GM10248 (cell line): Measurements from ENCODE around the gene ATXN2L.

ENCODE experiments used
- CTCF ChIA-PET: fragments of 300-600 bp; sonication (Branson Sonifier 250); formaldehyde crosslinking; extraction: SDS; loops from one replicate; lab custom pipeline; 2021; ENCODE audit warnings: antibody characterized with exemption; lab: Yijun Ruan, JAX
- POLR2A ChIA-PET: fragments of 350-650 bp; sonication (Branson Sonifier 250); formaldehyde crosslinking; extraction: SDS; loops from one replicate; lab custom pipeline; 2020; ENCODE audit warnings: antibody characterized with exemption; lab: Yijun Ruan, JAX
- DNase-seq: peaks from one replicate; pipeline ENCODE4 v3.0.0; 2012; ENCODE audit errors: extremely low spot score
- CTCF ChIP-seq: IDR thresholded peaks from 2 replicates; pipeline ENCODE4 v1.5.1; 2012; ENCODE audit warnings: mild to moderate bottlenecking, low read depth; ENCODE audit errors: extremely low read depth, missing control alignments, control extremely low read depth

Gene ATXN2L

GRCh38 chr16:28859326-28859725 is 36.5 kb downstream of the ATXN2L start:
- no peak for TF ChIP-seq CTCF
- POLR2A ChIA-PET = no interaction called here
- CTCF ChIA-PET = interaction anchor here (1.5 to 5.0 kb wide), 2 partner anchors 12 to 14 kb away, joined by 3 to 31 read pairs; partner anchors contain the start of gene TUFM
- DNase-seq = no peak

GRCh38 chr16:28863929-28864793 is 41.4 kb downstream of the ATXN2L start:
- no peak for DNase-seq
- no peak for TF ChIP-seq CTCF
- ChIA-PET CTCF (interaction anchor here (1.0 to 5.1 kb wide), 8 partner anchors 10 to 81 kb away, joined by 3 to 48 read pairs (median 8); partner anchors contain the start of genes ATP2A1, CD19 and TUFM), POLR2A (interaction anchor here (0.6 to 1.1 kb wide), 2 partner anchors 15 to 69 kb away, joined by 3 to 6 read pairs; no protein-coding TSS in a partner anchor)

GRCh38 chr16:28865001-28865688 is 42.3 kb downstream of the ATXN2L start:
- CTCF ChIA-PET = interaction anchor here (1.0 to 5.1 kb wide), 8 partner anchors 8 to 80 kb away, joined by 3 to 48 read pairs (median 6); partner anchors contain the start of genes ATP2A1 and TUFM
- DNase-seq = no peak
- POLR2A ChIA-PET = interaction anchor here (0.5 to 0.6 kb wide), 2 partner anchors 9 to 18 kb away, joined by 3 to 5 read pairs; no protein-coding TSS in a partner anchor
- no peak for TF ChIP-seq CTCF

- ChIA-PET CTCF (interaction anchor here (1.0 to 5.1 kb wide), 7 partner anchors 8 to 79 kb away, joined by 4 to 48 read pairs (median 6); partner anchors contain the start of gene TUFM), POLR2A (interaction anchor here (0.5 to 0.6 kb wide), 2 partner anchors 10 to 19 kb away, joined by 3 to 5 read pairs; no protein-coding TSS in a partner anchor)
- DNase-seq = no peak
- TF ChIP-seq CTCF = no peak
These were observed 43.1 kb downstream of the ATXN2L start for GRCh38 chr16:28865722-28866453.

GRCh38 chr16:28866454-28866804 is 43.6 kb downstream of the ATXN2L start:
- POLR2A ChIA-PET = no interaction called here
- no peak for DNase-seq
- TF ChIP-seq CTCF = no peak
- CTCF ChIA-PET = interaction anchor here (1.1 to 1.8 kb wide), 4 partner anchors 7 to 78 kb away, joined by 5 to 6 read pairs (median 6); no protein-coding TSS in a partner anchor
